Posterior cingulate gyrus (tissue), 11 donors: ENCODE measurements around the gene GMPR2.
A peak's percentile ranks its signal among the peaks of the same experiment; 100 is the strongest.

Experiments
- DNase-seq, 10 donors: peaks; one replicate each; pipeline versions ENCODE4 v3.0.0 to v3.0.0-alpha.2; 2020 to 2021; ENCODE audit warnings: mixed read lengths in 3 of 10
- intact Hi-C: fragments of 100-400 bp; cut with DNase I; formaldehyde crosslinking; loops from one replicate; pipeline ENCODE4 v1.15.1; 2023

GMPR2 gene

GRCh38 chr14:24279301-24280186, 46.8 kb downstream of the GMPR2 start:
- intact Hi-C loops, result no loop called here
- DNase-seq, result peak in 7 of 10 donors; percentile 32 to 92 (median 50)

- DNase-seq, result peak in 3 of 10 donors; percentile 32 to 68 (median 42)
- intact Hi-C loops, result no loop called here
Observed at GRCh38 chr14:24280797-24281460, 48.2 kb downstream of the GMPR2 start.

DNA sequence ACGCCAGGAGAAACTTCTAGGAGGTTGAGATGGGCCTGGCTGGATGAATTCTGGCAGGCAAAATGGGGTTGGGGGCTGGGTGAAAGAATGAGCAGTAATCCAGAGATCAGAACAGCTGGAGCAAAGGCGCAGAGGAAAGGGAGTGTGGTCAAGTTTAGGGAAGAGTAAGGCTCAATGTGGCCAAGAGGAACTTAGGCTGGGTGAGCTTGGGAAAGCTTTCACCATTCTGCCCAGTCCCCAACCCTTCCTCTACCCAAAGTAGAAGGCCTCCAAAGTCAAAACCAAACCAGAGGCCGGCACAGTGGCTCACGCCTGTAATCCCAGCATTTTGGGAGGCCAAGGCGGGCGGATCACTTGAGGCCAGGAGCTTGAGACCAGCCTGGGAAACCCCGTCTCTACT, 48.9 kb downstream of the GMPR2 start:
- intact Hi-C loops, result no loop called here
- DNase-seq, result peak in 2 of 10 donors; percentile 25 to 41

GRCh38 chr14:24282736-24283135, 50.0 kb downstream of the GMPR2 start:
- peak in 2 of 10 donors; percentile 52 to 63 for DNase-seq
- intact Hi-C loops, result no loop called here

DNA sequence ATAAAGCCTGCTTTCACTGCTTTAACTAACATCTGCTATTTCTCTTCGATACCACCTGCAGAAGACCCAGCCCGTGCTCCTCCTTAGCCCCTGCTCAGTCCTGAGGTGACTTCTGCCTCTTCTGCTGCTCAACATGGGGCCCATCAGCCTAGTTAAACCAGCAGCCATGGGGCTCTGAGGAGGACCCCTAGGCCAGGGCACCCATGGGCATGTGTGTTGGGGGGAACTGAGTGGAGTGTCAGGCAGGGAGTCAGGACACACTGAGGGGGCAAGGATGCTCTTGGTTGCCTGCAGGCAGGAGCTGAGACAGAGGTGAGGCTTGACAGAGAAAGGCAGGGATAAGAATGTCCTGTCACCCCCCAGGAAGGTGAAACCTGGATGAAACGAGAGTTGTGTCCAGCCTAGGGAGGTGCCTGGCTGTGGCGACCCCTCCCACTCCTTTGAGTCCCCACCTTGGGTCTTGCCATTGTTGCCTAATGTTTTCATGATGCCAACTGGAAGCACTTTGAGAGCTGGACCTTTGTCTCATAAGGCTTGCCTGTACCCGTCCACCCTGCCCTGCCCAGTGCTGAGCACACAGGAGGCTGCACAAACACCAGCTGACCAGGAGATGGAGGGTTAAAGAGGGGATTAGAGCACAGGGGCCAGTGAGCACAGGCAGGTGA, 51.2 kb downstream of the GMPR2 start:
- intact Hi-C loops, result no loop called here
- DNase-seq, result peak in 2 of 10 donors; percentile 35 to 49

DNA sequence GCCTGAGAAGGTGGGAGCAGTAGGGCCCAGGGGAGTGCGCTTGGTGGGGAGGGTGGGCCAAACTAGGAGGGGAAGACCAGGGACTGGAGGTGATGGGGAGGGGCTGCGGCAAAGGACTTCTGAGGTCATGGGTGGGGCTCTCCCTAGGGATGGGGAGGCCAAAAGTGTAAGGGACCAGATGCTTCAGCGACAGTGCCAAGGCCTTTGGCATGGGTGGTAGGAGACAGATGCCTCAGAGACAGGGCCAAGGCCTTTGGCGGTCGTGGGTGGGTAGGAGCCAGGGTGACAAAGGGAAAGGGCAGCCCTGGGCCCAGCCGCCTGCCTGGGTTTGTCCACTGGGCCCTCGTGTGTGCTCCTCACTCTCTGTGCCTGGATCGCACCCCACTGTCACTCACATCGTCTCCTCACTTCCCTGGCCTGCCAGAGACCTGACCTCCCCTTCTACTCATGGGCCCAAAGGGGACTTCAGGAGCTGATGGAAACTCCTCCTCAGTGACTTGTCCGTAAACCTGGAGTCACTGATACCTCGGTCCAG, 51.8 kb downstream of the GMPR2 start:
- peak in 2 of 10 donors; percentile 67 to 71 for DNase-seq
- intact Hi-C loops, result no loop called here

DNA sequence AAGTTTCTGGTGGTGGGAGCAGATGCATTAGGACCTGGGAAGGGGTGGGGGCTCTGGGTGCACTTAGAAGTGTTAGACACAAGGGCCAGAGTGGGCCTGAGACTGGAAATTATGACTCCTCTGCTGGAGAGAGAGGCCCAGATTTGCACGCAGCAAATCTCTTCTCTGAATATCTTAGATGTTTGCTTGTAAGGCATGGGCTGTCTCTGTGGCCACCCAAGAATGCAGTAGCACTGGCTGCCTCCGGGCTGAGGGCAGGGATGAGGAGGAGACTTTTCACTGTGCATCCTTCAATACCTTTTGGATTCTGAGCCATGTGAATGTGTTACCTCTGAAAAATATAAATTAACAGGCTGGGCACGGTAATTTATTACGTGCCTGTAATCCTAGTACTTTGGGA, 52.6 kb downstream of the GMPR2 start:
- intact Hi-C loops, result no loop called here
- peak in 1 of 10 donors; percentile 9 for DNase-seq

GRCh38 chr14:24286996-24287395, 54.3 kb downstream of the GMPR2 start:
- peak in 2 of 10 donors; percentile 44 to 69 for DNase-seq
- intact Hi-C loops, result no loop called here
